Measurements from ENCODE around the gene MYOM1. TPM values are rescaled to one million over a fixed set of nuclear protein-coding genes. Genes with fewer than 3 reads are reported as not detected.

Gene MYOM1
- total RNA-seq, 4 donors from 2014 or later: 0.67 to 2.1 (median 1.5) TPM

- 65 to 73% methylated on average over 3 of the region's 3 CpGs for whole genome bisulfite sequencing, 2 donors
- DNase-seq (ENCODE audit: low spot score in 2 of 2): no peak
- TF ChIP-seq POLR2A (IDR thresholded peaks at IDR 0.05): no peak
- TF ChIP-seq CTCF (IDR thresholded peaks at IDR 0.05): no peak
- H3K4me3 ChIP-seq (ENCODE audit: low read depth, poor library complexity, severe bottlenecking): no peak overlapping the region
- intact Hi-C loops (cut with DNase I; ENCODE audit: low total_unique reads): no loop called here
These were observed 131.3 kb downstream of the MYOM1 start for GRCh38 chr18:3088449-3088848.

GRCh38 chr18:3086871-3087270, 132.9 kb downstream of the MYOM1 start:
- no peak overlapping the region for H3K4me3 ChIP-seq (ENCODE audit: low read depth, poor library complexity, severe bottlenecking)
- no peak for TF ChIP-seq CTCF (IDR thresholded peaks at IDR 0.05)
- no peak for TF ChIP-seq POLR2A (IDR thresholded peaks at IDR 0.05)
- no peak for DNase-seq (ENCODE audit: low spot score in 2 of 2)
- 75 to 77% methylated on average over 4 of the region's 4 CpGs for WGBS, 2 donors
- intact Hi-C loops (cut with DNase I; ENCODE audit: low total_unique reads): no loop called here

- H3K4me3 ChIP-seq (ENCODE audit: low read depth, poor library complexity, severe bottlenecking): no peak overlapping the region
- TF ChIP-seq CTCF (IDR thresholded peaks at IDR 0.05): no peak
- TF ChIP-seq POLR2A (IDR thresholded peaks at IDR 0.05): no peak
- intact Hi-C loops (cut with DNase I; ENCODE audit: low total_unique reads): no loop called here
- WGBS, 2 donors: 88 to 92% methylated on average over 1 of the region's 1 CpG
- DNase-seq (ENCODE audit: low spot score in 2 of 2): no peak
These were observed 134.2 kb downstream of the MYOM1 start for GRCh38 chr18:3085612-3086011.

GRCh38 chr18:3084206-3084605, 135.6 kb downstream of the MYOM1 start:
- H3K4me3 ChIP-seq (ENCODE audit: low read depth, poor library complexity, severe bottlenecking): no peak overlapping the region
- no peak for DNase-seq (ENCODE audit: low spot score in 2 of 2)
- TF ChIP-seq CTCF (IDR thresholded peaks at IDR 0.05) (no peak), POLR2A (IDR thresholded peaks at IDR 0.05) (no peak)
- intact Hi-C loops (cut with DNase I; ENCODE audit: low total_unique reads): no loop called here
- 77 to 85% methylated on average over 3 of the region's 3 CpGs for WGBS, 2 donors

GRCh38 chr18:3083766-3084165, 136.0 kb downstream of the MYOM1 start:
- TF ChIP-seq CTCF (IDR thresholded peaks at IDR 0.05): no peak
- TF ChIP-seq POLR2A (IDR thresholded peaks at IDR 0.05): no peak
- WGBS, 2 donors: 63 to 64% methylated on average over 3 of the region's 3 CpGs
- H3K4me3 ChIP-seq (ENCODE audit: low read depth, poor library complexity, severe bottlenecking): no peak overlapping the region
- intact Hi-C loops (cut with DNase I; ENCODE audit: low total_unique reads): no loop called here
- no peak for DNase-seq (ENCODE audit: low spot score in 2 of 2)

- WGBS, 2 donors: 49% methylated on average over 3 of the region's 3 CpGs
- no peak overlapping the region for H3K4me3 ChIP-seq (ENCODE audit: low read depth, poor library complexity, severe bottlenecking)
- no peak for TF ChIP-seq CTCF (IDR thresholded peaks at IDR 0.05)
- DNase-seq (ENCODE audit: low spot score in 2 of 2): no peak
- intact Hi-C loops (cut with DNase I; ENCODE audit: low total_unique reads): no loop called here
These were observed 138.2 kb downstream of the MYOM1 start for GRCh38 chr18:3081584-3081991.
